H1 (cell line): ENCODE measurements around the gene SLX4IP. TPM values are rescaled to one million over a fixed set of nuclear protein-coding genes. Genes with fewer than 3 reads are reported as not detected.

ENCODE experiments used
- CTCF ChIA-PET: fragments of 300-600 bp; sonication (Branson Sonifier 250); formaldehyde crosslinking; loops from one replicate; lab custom pipeline; 2021; ENCODE audit not compliant: partially characterized antibody; lab: Charles Lee
- POLR2A ChIA-PET: fragments of 300-600 bp; sonication (Branson Sonifier 250); formaldehyde crosslinking; loops from one replicate; lab custom pipeline; 2021; ENCODE audit warnings: inconsistent platforms; ENCODE audit not compliant: partially characterized antibody; lab: Charles Lee
- DNase-seq, 2 experiments: peaks; one replicate each; pipeline versions ENCODE4 v3.0.0 to v3.0.0-alpha.2; 2010 to 2022; ENCODE audit warnings: low spot score in 2 of 2, low read depth in 1 of 2, mixed read lengths in 1 of 2
- FAIRE-seq: peaks from 2 replicates; lab custom pipeline; 2011; peaks lifted over from hg19 to GRCh38; lab: Jason Lieb, UNC
- H2AFZ ChIP-seq: 2 replicates; pipeline ENCODE4 v1.8.1; 2012; ENCODE audit warnings: low read length, inconsistent platforms
- H2AK5ac ChIP-seq: 2 replicates; pipeline ENCODE4 v1.6.1; 2013; ENCODE audit warnings: low read depth, low read length
- H2BK120ac ChIP-seq: replicated peaks from 2 replicates; pipeline ENCODE3; 2013; ENCODE audit warnings: low read depth, low read length, inconsistent platforms
- H2BK12ac ChIP-seq: 2 replicates; pipeline ENCODE4 v1.6.1; 2013; ENCODE audit warnings: low read depth, low read length
- H2BK15ac ChIP-seq: 2 replicates; pipeline ENCODE4 v1.6.1; 2013; ENCODE audit warnings: low read length
- H2BK20ac ChIP-seq: 2 replicates; pipeline ENCODE4 v1.6.1; 2013; ENCODE audit warnings: low read length
- H2BK5ac ChIP-seq: 2 replicates; pipeline ENCODE4 v1.6.1; 2013; ENCODE audit warnings: low read depth, low read length
- H3K14ac ChIP-seq: 2 replicates; pipeline ENCODE4 v1.6.1; 2013; ENCODE audit warnings: inconsistent platforms; ENCODE audit not compliant: insufficient read length
- H3K18ac ChIP-seq: 2 replicates; pipeline ENCODE4 v1.6.1; 2013; ENCODE audit warnings: low read length; ENCODE audit errors: extremely low read depth
- H3K23ac ChIP-seq: 2 replicates; pipeline ENCODE4 v1.6.1; 2013; ENCODE audit warnings: inconsistent platforms; ENCODE audit not compliant: insufficient read length
- H3K23me2 ChIP-seq: 2 replicates; pipeline ENCODE4 v1.6.1; 2013; ENCODE audit warnings: low read depth, low read length
- H3K27ac ChIP-seq: 2 replicates; pipeline ENCODE4 v1.6.1; 2011; ENCODE audit warnings: low read depth, low read length, inconsistent platforms
- H3K27me3 ChIP-seq, 4 experiments: replicated peaks in 1 of 4; 1 replicate in 1 of 4; 2 replicates in 3 of 4; pipeline versions ENCODE4 v1.6.1 to v1.8.1; 2011 to 2013; ENCODE audit warnings: low read length in 3 of 4, mild to moderate bottlenecking in 3 of 4, inconsistent platforms in 2 of 4, mixed read lengths in 2 of 4, moderate library complexity in 1 of 4; ENCODE audit not compliant: control insufficient read depth in 3 of 4, insufficient read depth in 3 of 4; ENCODE audit errors: extremely low read depth in 1 of 4
- H3K36me3 ChIP-seq, 4 experiments: 2 replicates each; pipeline versions ENCODE4 v1.6.1 to v1.8.1; 2011 to 2013; ENCODE audit warnings: mild to moderate bottlenecking in 4 of 4, low read length in 3 of 4, moderate library complexity in 2 of 4, control low read depth in 1 of 4, inconsistent platforms in 1 of 4; ENCODE audit not compliant: insufficient read depth in 4 of 4, control insufficient read depth in 2 of 4
- H3K4ac ChIP-seq: replicated peaks from 2 replicates; pipeline ENCODE3; 2013; ENCODE audit warnings: low read length, low read depth, mixed read lengths, inconsistent platforms; ENCODE audit not compliant: insufficient read length
- H3K4me1 ChIP-seq, 4 experiments: replicated peaks in 1 of 4; 1 replicate in 1 of 4; 2 replicates in 3 of 4; pipeline versions ENCODE4 v1.6.1 to v1.8.1; 2011 to 2013; ENCODE audit warnings: low read length in 3 of 4, inconsistent platforms in 2 of 4, mixed read lengths in 1 of 4; ENCODE audit not compliant: insufficient read depth in 4 of 4, control insufficient read depth in 3 of 4
- H3K4me2 ChIP-seq, 2 experiments: 2 replicates each; pipeline versions ENCODE4 v1.6.1 to v1.8.1; 2011 to 2013; ENCODE audit warnings: low read depth in 2 of 2, low read length in 2 of 2, control low read depth in 1 of 2, inconsistent platforms in 1 of 2, mild to moderate bottlenecking in 1 of 2; ENCODE audit not compliant: insufficient read depth in 1 of 2
- H3K4me3 ChIP-seq, 4 experiments: fragments of 200-600, 300-600 bp in 1 of 4; sonication (generic), shearing (Covaris generic), sonication (Bioruptor Twin) in 1 of 4; 2 replicates each; pipeline versions ENCODE4 v1.5.1 to v1.8.1; 2011 to 2016; ENCODE audit warnings: low read length in 4 of 4, low read depth in 3 of 4, control low read depth in 2 of 4, inconsistent platforms in 2 of 4, mild to moderate bottlenecking in 2 of 4, mixed read lengths in 1 of 4, moderate library complexity in 1 of 4; ENCODE audit not compliant: insufficient read depth in 2 of 4; ENCODE audit errors: extremely low read depth in 1 of 4
- H3K56ac ChIP-seq: replicated peaks from 2 replicates; pipeline ENCODE3; 2013; ENCODE audit warnings: low read depth, mild to moderate bottlenecking, mixed read lengths, low read length, inconsistent platforms; ENCODE audit not compliant: insufficient read length
- H3K79me1 ChIP-seq: 2 replicates; pipeline ENCODE4 v1.6.1; 2013; ENCODE audit warnings: low read depth, low read length, control low read depth
- H3K79me2 ChIP-seq, 2 experiments: 2 replicates each; pipeline versions ENCODE4 v1.6.1 to v1.8.1; 2012 to 2013; ENCODE audit warnings: low read length in 2 of 2, mild to moderate bottlenecking in 2 of 2, inconsistent platforms in 1 of 2; ENCODE audit not compliant: insufficient read depth in 2 of 2, control insufficient read depth in 1 of 2
- H3K9ac ChIP-seq, 4 experiments: replicated peaks in 1 of 4; 1 replicate in 1 of 4; 2 replicates in 3 of 4; pipeline versions ENCODE4 v1.6.1 to v1.8.1; 2011 to 2013; ENCODE audit warnings: low read depth in 3 of 4, low read length in 3 of 4, control low read depth in 2 of 4, mild to moderate bottlenecking in 2 of 4, moderate library complexity in 2 of 4, inconsistent platforms in 1 of 4; ENCODE audit errors: extremely low read depth in 1 of 4
- H3K9me3 ChIP-seq, 2 experiments: 2 replicates each; pipeline versions ENCODE4 v1.6.1 to v1.8.1; 2012 to 2013; ENCODE audit warnings: mild to moderate bottlenecking in 2 of 2, moderate library complexity in 2 of 2, control low read depth in 1 of 2, inconsistent platforms in 1 of 2, low read depth in 1 of 2, low read length in 1 of 2, mixed read lengths in 1 of 2; ENCODE audit not compliant: insufficient read depth in 2 of 2
- H4K20me1 ChIP-seq, 2 experiments: replicated peaks in 1 of 2; 2 replicates each; pipeline versions ENCODE3 to v1.8.1; 2011 to 2013; ENCODE audit warnings: inconsistent platforms in 2 of 2, low read length in 2 of 2, mild to moderate bottlenecking in 1 of 2; ENCODE audit not compliant: insufficient read depth in 2 of 2, control insufficient read depth in 1 of 2
- H4K5ac ChIP-seq: 2 replicates; pipeline ENCODE4 v1.6.1; 2013; ENCODE audit warnings: low read length, low read depth, mixed read lengths, inconsistent platforms; ENCODE audit not compliant: insufficient read length
- H4K8ac ChIP-seq: 2 replicates; pipeline ENCODE4 v1.8.0; 2013; ENCODE audit warnings: mild to moderate bottlenecking, moderate library complexity, low read length, inconsistent platforms; ENCODE audit not compliant: insufficient read depth; ENCODE audit errors: extremely low read depth
- H4K91ac ChIP-seq: replicated peaks from 2 replicates; pipeline ENCODE3; 2013; ENCODE audit warnings: low read length, mixed read lengths, inconsistent platforms; ENCODE audit not compliant: insufficient read length
- NANOG ChIP-seq: IDR thresholded peaks from 2 replicates; pipeline ENCODE4 v1.6.1; 2011; ENCODE audit warnings: low read length, low read depth, mild to moderate bottlenecking, inconsistent platforms; ENCODE audit not compliant: insufficient read depth, poor library complexity, severe bottlenecking
- RXRA ChIP-seq: IDR thresholded peaks from 2 replicates; pipeline ENCODE4 v1.6.1; 2011; ENCODE audit warnings: low read depth, mild to moderate bottlenecking, low read length, moderate library complexity; ENCODE audit not compliant: insufficient read depth
- TAF1 ChIP-seq: IDR thresholded peaks from 2 replicates; pipeline ENCODE4 v1.6.1; 2011; ENCODE audit warnings: mild to moderate bottlenecking, low read depth, low read length
- WGBS, 2 experiments: shearing (Covaris generic) in 1 of 2; methylation state at CpG; one replicate each; pipeline versions ENCODE4 v1.1.6 to v1.1.7; 2013 to 2015; ENCODE audit warnings: low lambda C conversion rate in 2 of 2, mixed read lengths in 2 of 2, inconsistent platforms in 1 of 2, low coverage in 1 of 2, missing lambda C conversion rate in 1 of 2; ENCODE audit not compliant: insufficient replicate concordance in 2 of 2, insufficient coverage in 1 of 2, insufficient read length in 1 of 2; ENCODE audit errors: extremely low coverage in 1 of 2, missing lambda C conversion rate in 1 of 2; 5-methylcytosine and 5-hydroxymethylcytosine counted together
- polyA plus RNA-seq, 7 experiments: library from polyadenylated mRNA; depleted of rRNA in 3 of 7; stranded (reverse) in 5 of 7; unstranded in 2 of 7; fragments of >200 nt in 5 of 7; fragments of 200-250 nt in 2 of 7; gene quantifications; 1 replicate in 5 of 7; 2 replicates in 1 of 7; 4 replicates in 1 of 7; pipeline versions ENCODE4 v1.2.1 to v1.2.3, GENCODE V29; 2011 to 2013; ENCODE audit warnings: missing spikeins in 2 of 7, mixed read lengths in 2 of 7
- total RNA-seq: library from RNA; stranded (reverse); fragmentation: NEBNext Ultra II Directional; extraction: Animal tissue kit (Norgen Biotek cat#: 25700); gene quantifications from 2 replicates; pipeline ENCODE4 v1.2.1, GENCODE V29; 2021

Gene SLX4IP
- total and polyA plus RNA-seq, 2 of the 8 experiments (the other 6 are each of a cell fraction or from before 2014, with no cell fraction given) = 2.4 to 8.7 TPM

DNA sequence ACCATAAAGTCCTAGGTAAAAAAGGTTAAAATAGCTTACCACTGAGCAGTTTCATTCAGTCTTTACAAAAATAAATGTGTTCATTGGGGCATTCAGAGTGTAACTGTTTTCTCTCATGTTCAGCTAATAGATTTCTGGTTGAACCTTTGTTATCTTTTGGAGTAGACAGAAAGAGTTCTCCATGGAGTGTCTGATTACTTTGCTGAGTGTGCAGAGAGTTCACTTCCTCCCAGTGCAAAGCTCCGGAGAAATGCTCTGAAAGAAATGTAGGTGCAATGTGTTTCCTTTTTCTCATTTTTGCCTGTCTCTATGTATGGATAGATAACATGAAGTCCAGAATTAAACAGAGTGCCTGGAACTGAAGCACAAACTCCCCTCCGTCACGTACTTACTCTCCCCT, 186.0 kb downstream of the SLX4IP start:
- no peak overlapping the region for H3K9ac ChIP-seq
- H3K56ac ChIP-seq = no peak overlapping the region
- no peak overlapping the region for H3K27ac ChIP-seq
- H3K36me3 ChIP-seq = no peaks in the 10 kb centered on the region; a peak in 1 of 8 replicates
- H2AK5ac ChIP-seq = no peak overlapping the region
- no peaks in the 10 kb centered on the region; a peak in 1 of 7 replicates for H3K27me3 ChIP-seq
- TF ChIP-seq NANOG (no peak), TAF1 (no peak), RXRA (no peak)
- H2BK12ac ChIP-seq = no peak overlapping the region
- no peak overlapping the region for H2AFZ ChIP-seq
- no peak overlapping the region for H3K18ac ChIP-seq
- peaks cover 3 to 10% (median 9%) of the 10 kb centered on the region in 4 experiments; a peak in 6 of 7 replicates for H3K4me1 ChIP-seq
- H3K14ac ChIP-seq = no peak overlapping the region
- CTCF ChIA-PET = interaction anchor here (1.5 to 2.9 kb wide), 3 partner anchors 11 to 51 kb away, joined by 4 to 8 read pairs (median 5); no protein-coding TSS in a partner anchor
- no peak overlapping the region for H2BK20ac ChIP-seq
- H4K8ac ChIP-seq = no peak overlapping the region
- no peaks in the 10 kb centered on the region for H3K23me2 ChIP-seq
- DNase-seq (no peak), FAIRE-seq (no peak)
- WGBS, 2 experiments = 88% methylated on average over 3 of the region's 3 CpGs; no CpG with 5 or more reads in 1 of the 2 experiments
- H4K91ac ChIP-seq = no peak overlapping the region
- no peaks in the 10 kb centered on the region; a peak in 1 of 4 replicates for H3K79me2 ChIP-seq
- H3K9me3 ChIP-seq = no peaks in the 10 kb centered on the region
- no peak overlapping the region for H2BK15ac ChIP-seq
- no peak overlapping the region for H3K4ac ChIP-seq
- H2BK120ac ChIP-seq = no peak overlapping the region
- no peak overlapping the region for H3K23ac ChIP-seq
- POLR2A ChIA-PET = interaction anchor here (1.4 kb wide), 1 partner anchor 11 kb away, joined by 3 read pairs; no protein-coding TSS in a partner anchor
- no peak overlapping the region for H2BK5ac ChIP-seq
- H3K79me1 ChIP-seq = no peaks in the 10 kb centered on the region
- H3K4me2 ChIP-seq = no peak overlapping the region
- no peak overlapping the region for H3K4me3 ChIP-seq
- H4K5ac ChIP-seq = no peak overlapping the region
- H4K20me1 ChIP-seq = no peaks in the 10 kb centered on the region
